K562 (cell line): ENCODE results near the gene MARS1. TPM values are rescaled to one million over a fixed set of nuclear protein-coding genes. Genes with fewer than 3 reads are reported as not detected.

Experiments
- ATAC-seq: fragments of 200-7000 bp; cut with Tn5 transposase; 3 replicates; pipeline ENCODE4 v1.9.1; 2020; ENCODE audit warnings: moderate library complexity
- BruUV-seq: library from RNA; stranded (reverse); fragments of 400-500 nt; replicated peaks from 2 replicates; lab custom pipeline; 2021; lab: Mats Ljungman, UMichigan
- CTCF ChIA-PET: fragments of 300-600 bp; formaldehyde crosslinking; extraction: SDS; loops from one replicate; lab custom pipeline; 2021; ENCODE audit warnings: low intra/inter-chr PET ratio; lab: Yijun Ruan, JAX
- POLR2A ChIA-PET: fragments of 300-600, 350-650 bp; sonication (Branson Sonifier 250); formaldehyde crosslinking; extraction: SDS; loops from one replicate; lab custom pipeline; 2021; ENCODE audit warnings: antibody characterized with exemption, inconsistent platforms; lab: Yijun Ruan, JAX
- DNase-seq, 4 experiments: peaks; one replicate each; pipeline versions ENCODE4 v3.0.0 to v3.0.0-alpha.2; 2011 to 2018; ENCODE audit warnings: low spot score in 3 of 4, mixed read lengths in 3 of 4; ENCODE audit errors: extremely low read depth in 1 of 4
- FAIRE-seq: peaks from 2 replicates; lab custom pipeline; 2011; peaks lifted over from hg19 to GRCh38; lab: Jason Lieb, UNC
- H2AFZ ChIP-seq: 2 replicates; pipeline ENCODE4 v1.6.0; 2011; ENCODE audit warnings: low read depth, low read length, control low read depth, inconsistent platforms
- H3K27ac ChIP-seq: fragments of 200-600 bp; 3 replicates; pipeline ENCODE4 v1.8.0; 2011; ENCODE audit warnings: low read depth, mild to moderate bottlenecking, control low read depth, inconsistent platforms, low read length, moderate library complexity, mixed read lengths; ENCODE audit errors: extremely low read depth
- H3K27me3 ChIP-seq, 2 experiments: fragments of 300-600 bp in 1 of 2; 2 replicates in 1 of 2; 3 replicates in 1 of 2; pipeline versions ENCODE4 v1.6.0 to v1.8.0; 2011; ENCODE audit warnings: inconsistent platforms in 2 of 2, low read length in 2 of 2, mild to moderate bottlenecking in 1 of 2, mixed read lengths in 1 of 2, moderate library complexity in 1 of 2; ENCODE audit not compliant: control insufficient read depth in 2 of 2, insufficient read depth in 2 of 2
- H3K36me3 ChIP-seq: fragments of 300-600 bp; 3 replicates; pipeline ENCODE4 v1.8.0; 2011; ENCODE audit warnings: mild to moderate bottlenecking, low read length, inconsistent platforms; ENCODE audit not compliant: control insufficient read depth, insufficient read depth
- H3K4me1 ChIP-seq, 2 experiments: fragments of 200-600 bp in 1 of 2; replicated peaks in 1 of 2; 2 replicates in 1 of 2; 3 replicates in 1 of 2; pipeline versions ENCODE4 v1.5.1 to v1.8.0; 2011; ENCODE audit warnings: inconsistent platforms in 2 of 2, low read length in 2 of 2, mild to moderate bottlenecking in 1 of 2, mixed read lengths in 1 of 2, moderate library complexity in 1 of 2; ENCODE audit not compliant: control insufficient read depth in 2 of 2, insufficient read depth in 2 of 2
- H3K4me2 ChIP-seq: 2 replicates; pipeline ENCODE4 v1.6.1; 2011; ENCODE audit warnings: low read length, control low read depth, inconsistent platforms, mixed read lengths; ENCODE audit not compliant: insufficient read depth
- H3K4me3 ChIP-seq: fragments of 200-600 bp; sonication (generic), shearing (Covaris generic); 2 replicates; pipeline ENCODE4 v1.5.1; 2016; ENCODE audit warnings: control low read depth, inconsistent platforms
- H3K79me2 ChIP-seq: fragments of 200-600 bp; 3 replicates; pipeline ENCODE4 v1.8.0; 2011; ENCODE audit warnings: low read length, inconsistent platforms; ENCODE audit not compliant: control insufficient read depth, insufficient read depth
- H3K9ac ChIP-seq, 2 experiments: 2 replicates each; pipeline versions ENCODE4 v1.6.0 to v1.6.1; 2011; ENCODE audit warnings: low read depth in 2 of 2, low read length in 2 of 2, control low read depth in 1 of 2, inconsistent platforms in 1 of 2, mild to moderate bottlenecking in 1 of 2, mixed read lengths in 1 of 2; ENCODE audit not compliant: insufficient read depth in 1 of 2
- H3K9me1 ChIP-seq: one replicate; pipeline ENCODE4 v1.6.0; 2011; ENCODE audit warnings: inconsistent platforms, mild to moderate bottlenecking, low read length, moderate library complexity; ENCODE audit not compliant: control insufficient read depth, insufficient read depth
- H3K9me3 ChIP-seq: replicated peaks from 2 replicates; pipeline ENCODE4 v1.5.1; 2011; ENCODE audit warnings: low read depth, low read length, inconsistent platforms; ENCODE audit not compliant: control insufficient read depth, insufficient read depth
- H4K20me1 ChIP-seq: replicated peaks from 2 replicates; pipeline ENCODE4 v1.6.1; 2011; ENCODE audit warnings: low read length, inconsistent platforms, mixed read lengths; ENCODE audit not compliant: control insufficient read depth, insufficient read depth
- ARHGAP35 ChIP-seq: fragments of 450-650 bp; IDR thresholded peaks from 2 replicates; pipeline ENCODE4 v1.6.1; 2018; ENCODE audit not compliant: partially characterized antibody
- GTF2F1 ChIP-seq: IDR thresholded peaks from 2 replicates; pipeline ENCODE4 v1.6.1; 2011; ENCODE audit warnings: low read depth, low read length, improper control_type of control experiment
- LARP7 ChIP-seq: fragments of 450-650 bp; IDR thresholded peaks from 2 replicates; pipeline ENCODE4 v1.6.1; 2016
- ZBTB5 ChIP-seq: fragments of 450-650 bp; IDR thresholded peaks from 2 replicates; pipeline ENCODE4 v1.6.1; 2017; ENCODE audit warnings: antibody characterized with exemption
- WGBS: fragments of 100-300 bp; shearing (Covaris generic); methylation state at CpG from one replicate; pipeline ENCODE4 v1.1.6; 2016; ENCODE audit warnings: low coverage, mixed read lengths; ENCODE audit not compliant: insufficient coverage; ENCODE audit errors: missing lambda C conversion rate; 5-methylcytosine and 5-hydroxymethylcytosine counted together
- in situ Hi-C: fragments of 300-500 bp; cut with MboI; formaldehyde crosslinking; loops from 4 replicates; pipeline ENCODE4 v1.15.0; 2018; ENCODE audit warnings: inconsistent platforms, mixed read lengths
- intact Hi-C: fragments of 100-400 bp; cut with micrococcal nuclease; formaldehyde crosslinking; loops from 2 replicates; pipeline ENCODE4 v1.14.2; 2022
- polyA plus RNA-seq, 8 experiments: library from polyadenylated mRNA; depleted of rRNA in 4 of 8; stranded (reverse) in 5 of 8; unstranded in 3 of 8; fragments of >200 nt; fragmentation: Nextera tagmentation in 2 of 8; fragmentation: Illumina TruSeq in 1 of 8; extraction: Ambion mirVana in 2 of 8; extraction: Trizol in 1 of 8; gene quantifications; 2 replicates each; pipeline versions ENCODE4 v1.2.1 to v1.2.3, GENCODE V29; 2011 to 2014; ENCODE audit warnings: inconsistent platforms in 1 of 8, missing spikeins in 1 of 8
- total RNA-seq, 7 experiments: library from RNA; depleted of rRNA in 6 of 7; stranded (reverse); fragments of >200 nt in 6 of 7; fragmentation: Illumina TruSeq in 2 of 7; extraction: Trizol in 2 of 7; gene quantifications; 2 replicates each; pipeline versions ENCODE4 v1.2.1 to v1.2.3, GENCODE V29; 2011 to 2021; ENCODE audit warnings: low replicate concordance in 1 of 7
- TF ChIP-seq, protein P1 (sequence below): sonication (generic); formaldehyde crosslinking; IDR thresholded peaks from 2 replicates; pipeline ENCODE4 v1.8.1; 2023; ENCODE audit warnings: mild to moderate bottlenecking, missing genetic modification reagents
- TF ChIP-seq, protein P2 (sequence below): fragments of 450-650 bp; conservative IDR thresholded peaks from 2 replicates; pipeline ENCODE4 v1.6.1; 2016; ENCODE audit warnings: missing genetic modification characterization, low read depth, mild to moderate bottlenecking, control low read depth, missing compliant biosample characterization

The MARS1 gene
- total and polyA plus RNA-seq, 9 of the 15 experiments (the other 6 are each of a cell fraction or from before 2014, with no cell fraction given): 117 to 382 (median 220) TPM

GRCh38 chr12:57488402-57489156, 711 bp downstream of the MARS1 start:
- Histone ChIP-seq H3K4me2 (peak overlapping the region; percentile 98), H3K9me1 (peaks cover 3% of the 10 kb centered on the region), H4K20me1 (0 out of 2 replicates have a peak, but pooled peaks cover 3% of the 10 kb centered on the region), H3K4me1 (peaks cover 7 to 15% of the 10 kb centered on the region in 2 experiments), H2AFZ (peak overlapping the region; percentile 77), H3K36me3 (peaks cover 45% of the 10 kb centered on the region), H3K9me3 (no peaks in the 10 kb centered on the region), H3K27me3 (no peaks in the 10 kb centered on the region), H3K27ac (peak overlapping the region; percentile 92), H3K79me2 (peaks cover 35% of the 10 kb centered on the region), H3K4me3 (peak overlapping the region; percentile 83), H3K9ac (peak overlapping the region; percentile 99)
- intact Hi-C loops (loop anchor here (5.0 kb wide), 1 partner anchor 34 kb away; the partner anchor contains the start of genes DDIT3 and MBD6), in situ Hi-C loops (no loop called here)
- no TSS peak for BruUV-seq
- POLR2A ChIA-PET: interaction anchor here (0.6 to 2.1 kb wide), 6 partner anchors 9 to 260 kb away, joined by 3 to 12 read pairs (median 4); no protein-coding TSS in a partner anchor
- CTCF ChIA-PET: no interaction called here
- peak; percentile 53 for ATAC-seq
- peak in 2 of 4 experiments; percentile 34 to 41 for DNase-seq
- no peak for FAIRE-seq
- WGBS: 3% methylated on average over 11 of the region's 11 CpGs
- TF ChIP-seq GTF2F1: no peak
- TF ChIP-seq ARHGAP35: peak; percentile 65
- TF ChIP-seq, protein P1, sequence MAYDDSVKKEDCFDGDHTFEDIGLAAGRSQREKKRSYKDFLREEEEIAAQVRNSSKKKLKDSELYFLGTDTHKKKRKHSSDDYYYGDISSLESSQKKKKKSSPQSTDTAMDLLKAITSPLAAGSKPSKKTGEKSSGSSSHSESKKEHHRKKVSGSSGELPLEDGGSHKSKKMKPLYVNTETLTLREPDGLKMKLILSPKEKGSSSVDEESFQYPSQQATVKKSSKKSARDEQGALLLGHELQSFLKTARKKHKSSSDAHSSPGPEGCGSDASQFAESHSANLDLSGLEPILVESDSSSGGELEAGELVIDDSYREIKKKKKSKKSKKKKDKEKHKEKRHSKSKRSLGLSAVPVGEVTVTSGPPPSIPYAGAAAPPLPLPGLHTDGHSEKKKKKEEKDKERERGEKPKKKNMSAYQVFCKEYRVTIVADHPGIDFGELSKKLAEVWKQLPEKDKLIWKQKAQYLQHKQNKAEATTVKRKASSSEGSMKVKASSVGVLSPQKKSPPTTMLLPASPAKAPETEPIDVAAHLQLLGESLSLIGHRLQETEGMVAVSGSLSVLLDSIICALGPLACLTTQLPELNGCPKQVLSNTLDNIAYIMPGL: no peak; the same call in 1 of the 2 replicates
- peak; percentile 43; the same call in 1 of the 2 replicates for TF ChIP-seq ZBTB5
- TF ChIP-seq, protein P2, sequence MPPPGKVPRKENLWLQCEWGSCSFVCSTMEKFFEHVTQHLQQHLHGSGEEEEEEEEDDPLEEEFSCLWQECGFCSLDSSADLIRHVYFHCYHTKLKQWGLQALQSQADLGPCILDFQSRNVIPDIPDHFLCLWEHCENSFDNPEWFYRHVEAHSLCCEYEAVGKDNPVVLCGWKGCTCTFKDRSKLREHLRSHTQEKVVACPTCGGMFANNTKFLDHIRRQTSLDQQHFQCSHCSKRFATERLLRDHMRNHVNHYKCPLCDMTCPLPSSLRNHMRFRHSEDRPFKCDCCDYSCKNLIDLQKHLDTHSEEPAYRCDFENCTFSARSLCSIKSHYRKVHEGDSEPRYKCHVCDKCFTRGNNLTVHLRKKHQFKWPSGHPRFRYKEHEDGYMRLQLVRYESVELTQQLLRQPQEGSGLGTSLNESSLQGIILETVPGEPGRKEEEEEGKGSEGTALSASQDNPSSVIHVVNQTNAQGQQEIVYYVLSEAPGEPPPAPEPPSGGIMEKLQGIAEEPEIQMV (tag): no peak
- TF ChIP-seq LARP7: peak; percentile 92; the same call in 1 of the 2 replicates
